Mesendoderm (in vitro differentiated cells): ENCODE data around the gene NR4A1.

Source experiments
- DNase-seq: peaks from one replicate; pipeline ENCODE4 v3.0.0; 2013
- H2AK5ac ChIP-seq: 2 replicates; pipeline ENCODE4 v1.6.1; 2013; ENCODE audit warnings: low read length, inconsistent platforms
- H2BK120ac ChIP-seq: 2 replicates; pipeline ENCODE4 v1.6.1; 2013; ENCODE audit warnings: low read depth, mild to moderate bottlenecking, low read length, moderate library complexity, mixed read lengths
- H2BK15ac ChIP-seq: replicated peaks from 2 replicates; pipeline ENCODE4 v1.6.1; 2013; ENCODE audit warnings: low read depth, mild to moderate bottlenecking, moderate library complexity
- H2BK5ac ChIP-seq: 2 replicates; pipeline ENCODE4 v1.6.1; 2013; ENCODE audit warnings: low read length, inconsistent platforms
- H3K18ac ChIP-seq: 2 replicates; pipeline ENCODE4 v1.6.1; 2013; ENCODE audit warnings: mild to moderate bottlenecking, low read length, mixed read lengths
- H3K23ac ChIP-seq: one replicate; pipeline ENCODE4 v1.6.1; 2013; ENCODE audit warnings: low read length
- H3K27ac ChIP-seq: 2 replicates; pipeline ENCODE4 v1.5.1; 2013; ENCODE audit warnings: low read depth, mild to moderate bottlenecking, inconsistent platforms, low read length, moderate library complexity
- H3K27me3 ChIP-seq: 2 replicates; pipeline ENCODE4 v1.6.1; 2013; ENCODE audit warnings: low read length, control low read depth, mild to moderate bottlenecking, inconsistent platforms; ENCODE audit not compliant: insufficient read depth, poor library complexity
- H3K36me3 ChIP-seq: 2 replicates; pipeline ENCODE4 v1.6.1; 2013; ENCODE audit warnings: low read length, inconsistent platforms; ENCODE audit not compliant: control insufficient read depth, insufficient read depth
- H3K4ac ChIP-seq: one replicate; pipeline ENCODE4 v1.6.1; 2013; ENCODE audit warnings: low read depth, mild to moderate bottlenecking, low read length, moderate library complexity
- H3K4me1 ChIP-seq: 2 replicates; pipeline ENCODE4 v1.6.1; 2013; ENCODE audit warnings: low read depth, low read length, inconsistent platforms; ENCODE audit not compliant: control insufficient read depth
- H3K4me2 ChIP-seq: 2 replicates; pipeline ENCODE4 v1.6.1; 2013; ENCODE audit warnings: low read length
- H3K4me3 ChIP-seq: 2 replicates; pipeline ENCODE4 v1.5.1; 2013; ENCODE audit warnings: mild to moderate bottlenecking, low read length
- H3K56ac ChIP-seq: one replicate; pipeline ENCODE4 v1.6.1; 2013; ENCODE audit warnings: low read length
- H3K79me1 ChIP-seq: 2 replicates; pipeline ENCODE4 v1.6.1; 2013; ENCODE audit warnings: low read length, inconsistent platforms
- H3K79me2 ChIP-seq: 2 replicates; pipeline ENCODE4 v1.6.1; 2013; ENCODE audit warnings: mild to moderate bottlenecking, low read length; ENCODE audit not compliant: control insufficient read depth, insufficient read depth
- H3K9ac ChIP-seq: 2 replicates; pipeline ENCODE4 v1.6.1; 2013; ENCODE audit warnings: low read length, inconsistent platforms
- H4K5ac ChIP-seq: one replicate; pipeline ENCODE4 v1.6.1; 2013; ENCODE audit warnings: low read length
- H4K8ac ChIP-seq: one replicate; pipeline ENCODE4 v1.6.1; 2013; ENCODE audit warnings: low read depth, mild to moderate bottlenecking, control low read depth, low read length, moderate library complexity
- WGBS: extraction: QIAGEN DNeasy Blood & Tissue Kit; methylation state at CpG from one replicate; pipeline ENCODE4 v1.1.7; 2013; ENCODE audit warnings: low lambda C conversion rate, missing lambda C conversion rate; ENCODE audit not compliant: insufficient coverage; ENCODE audit errors: extremely low coverage; 5-methylcytosine and 5-hydroxymethylcytosine counted together

NR4A1 gene

DNA sequence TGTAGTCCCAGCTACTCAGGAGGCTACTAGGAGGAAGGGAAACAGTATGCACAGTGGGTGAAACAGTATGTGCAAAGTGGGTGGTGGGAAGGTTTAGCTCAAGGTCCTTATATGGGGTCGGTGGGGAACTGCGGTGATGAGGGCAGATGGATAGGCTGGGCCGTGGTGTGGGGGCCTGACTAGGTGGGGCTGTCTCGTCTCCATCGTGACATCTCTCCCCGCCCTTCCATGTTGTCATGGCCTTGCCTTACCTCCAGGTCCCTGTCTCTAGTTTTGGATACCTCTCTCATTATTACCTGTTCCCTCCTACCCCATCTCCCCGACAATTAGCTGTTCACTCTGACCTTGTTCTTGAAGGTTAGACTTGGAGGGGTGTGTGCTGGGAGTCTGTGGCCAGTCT, 4.4 kb upstream of the NR4A1 start:
- H3K79me1 ChIP-seq: no peaks in the 10 kb centered on the region
- DNase-seq: no peak
- H3K36me3 ChIP-seq: no peaks in the 10 kb centered on the region
- no peak overlapping the region for H3K4ac ChIP-seq
- peaks cover 7% of the 10 kb centered on the region for H3K4me1 ChIP-seq
- H3K18ac ChIP-seq: no peak overlapping the region
- no peak overlapping the region for H2BK120ac ChIP-seq
- H4K5ac ChIP-seq: no peak overlapping the region
- H3K79me2 ChIP-seq: no peaks in the 10 kb centered on the region
- H2BK15ac ChIP-seq: no peak overlapping the region
- H3K23ac ChIP-seq: no peak overlapping the region
- H3K4me3 ChIP-seq: no peak overlapping the region
- no peaks in the 10 kb centered on the region for H3K27me3 ChIP-seq
- H3K4me2 ChIP-seq: no peak overlapping the region
- no peak overlapping the region for H4K8ac ChIP-seq
- no peak overlapping the region for H3K9ac ChIP-seq
- no peak overlapping the region for H2AK5ac ChIP-seq
- WGBS: no CpG with 5 or more reads among the region's 7 CpGs
- no peak overlapping the region for H3K27ac ChIP-seq
- no peak overlapping the region for H2BK5ac ChIP-seq
- H3K56ac ChIP-seq: no peak overlapping the region

DNA sequence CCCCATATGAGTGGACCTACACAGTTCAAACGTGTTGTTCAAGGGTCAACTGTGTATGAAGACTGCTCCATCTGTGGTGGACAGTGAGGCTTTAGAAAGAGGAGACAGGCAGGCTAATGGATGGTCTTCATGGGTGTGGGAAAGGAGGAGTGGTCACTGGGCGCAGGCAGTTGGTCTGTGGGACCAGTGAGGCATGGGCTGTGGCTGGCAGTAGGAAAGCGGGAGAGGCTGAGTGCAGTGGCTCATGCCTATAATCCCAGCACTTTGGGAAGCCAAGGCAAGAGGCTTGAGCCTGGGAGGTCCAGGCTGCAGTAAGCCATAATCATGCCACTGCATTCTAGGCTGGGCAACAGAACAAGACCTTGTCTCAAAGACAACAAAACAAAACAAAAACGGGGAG, 2.0 kb upstream of the NR4A1 start:
- no CpG with 5 or more reads among the region's 4 CpGs for WGBS
- no peak overlapping the region for H2BK120ac ChIP-seq
- H4K5ac ChIP-seq: no peak overlapping the region
- no peak overlapping the region for H4K8ac ChIP-seq
- no peak overlapping the region for H3K27ac ChIP-seq
- H3K56ac ChIP-seq: no peak overlapping the region
- no peak overlapping the region for H3K18ac ChIP-seq
- DNase-seq: no peak
- no peak overlapping the region for H3K4ac ChIP-seq
- H3K4me2 ChIP-seq: no peak overlapping the region
- no peaks in the 10 kb centered on the region for H3K27me3 ChIP-seq
- H2BK5ac ChIP-seq: no peak overlapping the region
- peaks cover 8% of the 10 kb centered on the region for H3K4me1 ChIP-seq
- H3K9ac ChIP-seq: no peak overlapping the region
- H3K23ac ChIP-seq: peak overlapping the region; percentile 9
- H3K36me3 ChIP-seq: no peaks in the 10 kb centered on the region
- no peak overlapping the region for H2AK5ac ChIP-seq
- H3K79me1 ChIP-seq: no peaks in the 10 kb centered on the region
- no peak overlapping the region for H3K4me3 ChIP-seq
- H2BK15ac ChIP-seq: no peak overlapping the region
- no peaks in the 10 kb centered on the region for H3K79me2 ChIP-seq

DNA sequence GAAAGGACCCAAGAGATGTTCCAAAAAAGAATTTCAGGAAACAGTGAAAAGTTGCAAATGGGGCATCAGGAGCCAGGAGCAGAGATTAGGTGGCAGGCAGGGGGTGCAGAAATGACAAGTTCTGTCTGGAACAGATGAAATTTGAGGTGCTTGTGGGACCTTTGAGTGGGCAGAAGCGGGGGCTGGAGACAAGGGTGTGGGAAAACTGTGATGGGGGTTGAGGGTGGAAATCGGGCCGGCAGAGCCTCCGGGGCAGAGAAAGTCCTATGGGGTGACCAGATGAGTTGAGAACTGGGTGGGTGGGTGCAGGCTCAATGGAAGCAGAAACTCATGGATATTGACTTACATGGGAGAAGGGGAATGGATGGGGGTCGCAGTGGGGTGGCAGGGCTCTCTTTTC, 1.6 kb upstream of the NR4A1 start:
- Histone ChIP-seq H3K9ac (no peak overlapping the region), H3K4me1 (peaks cover 8% of the 10 kb centered on the region), H3K56ac (no peak overlapping the region), H2BK15ac (no peak overlapping the region), H4K8ac (no peak overlapping the region), H2AK5ac (no peak overlapping the region), H3K4me2 (no peak overlapping the region), H3K4me3 (no peak overlapping the region), H2BK5ac (no peak overlapping the region), H3K79me2 (no peaks in the 10 kb centered on the region), H3K27me3 (no peaks in the 10 kb centered on the region), H3K4ac (no peak overlapping the region), H3K27ac (no peak overlapping the region), H4K5ac (no peak overlapping the region), H3K79me1 (no peaks in the 10 kb centered on the region), H3K18ac (no peak overlapping the region), H2BK120ac (no peak overlapping the region), H3K23ac (no peak overlapping the region), H3K36me3 (no peaks in the 10 kb centered on the region)
- WGBS: no CpG with 5 or more reads among the region's 5 CpGs
- DNase-seq: no peak

DNA sequence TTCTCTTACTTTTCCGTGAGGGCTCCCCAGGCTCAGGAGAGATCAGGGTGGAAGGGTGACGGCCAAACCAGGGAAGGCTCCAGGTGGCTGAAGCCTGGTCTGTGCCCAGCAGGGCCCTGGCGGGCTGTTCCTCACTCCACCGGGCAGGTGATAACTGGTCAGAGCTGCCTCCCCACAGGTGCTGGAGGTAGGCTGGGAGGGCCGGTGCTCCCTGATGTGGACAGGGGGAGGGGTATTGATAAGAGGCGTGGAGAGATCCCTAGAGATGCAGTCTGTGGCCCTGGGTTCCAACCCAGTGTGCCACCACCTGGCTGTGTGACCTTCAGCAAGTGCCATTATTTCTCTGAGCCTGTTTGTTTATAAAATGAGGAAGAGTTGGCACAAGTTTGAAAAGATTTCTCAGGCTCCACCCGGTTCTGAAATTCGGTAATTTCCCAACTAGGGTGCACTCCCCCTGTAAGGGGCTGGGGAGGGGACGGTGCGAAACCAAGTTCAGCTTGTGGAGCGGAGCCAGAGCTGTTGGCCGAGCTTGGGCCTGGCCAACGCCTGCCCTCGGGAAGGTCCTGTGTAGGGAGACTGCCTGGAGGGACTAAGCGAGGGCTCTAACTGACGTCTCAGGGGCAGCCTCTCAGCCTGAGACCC, 1.0 kb upstream of the NR4A1 start:
- no peak overlapping the region for H3K4ac ChIP-seq
- H2AK5ac ChIP-seq: no peak overlapping the region
- H3K4me3 ChIP-seq: peak overlapping the region; percentile 37
- H3K4me1 ChIP-seq: peaks cover 8% of the 10 kb centered on the region
- no peak overlapping the region for H3K27ac ChIP-seq
- no peak overlapping the region for H2BK5ac ChIP-seq
- no peak overlapping the region for H4K5ac ChIP-seq
- no peak overlapping the region for H2BK120ac ChIP-seq
- H3K18ac ChIP-seq: no peak overlapping the region
- H3K4me2 ChIP-seq: peak overlapping the region; percentile 97
- no CpG with 5 or more reads among the region's 16 CpGs for WGBS
- H3K23ac ChIP-seq: peak overlapping the region; percentile 89
- DNase-seq: peak; percentile 44
- H3K79me2 ChIP-seq: no peaks in the 10 kb centered on the region
- no peaks in the 10 kb centered on the region for H3K36me3 ChIP-seq
- no peak overlapping the region for H4K8ac ChIP-seq
- H3K27me3 ChIP-seq: no peaks in the 10 kb centered on the region
- peak overlapping the region; percentile 92 for H3K56ac ChIP-seq
- H3K79me1 ChIP-seq: no peaks in the 10 kb centered on the region
- H2BK15ac ChIP-seq: no peak overlapping the region
- H3K9ac ChIP-seq: peak overlapping the region; percentile 81

DNA sequence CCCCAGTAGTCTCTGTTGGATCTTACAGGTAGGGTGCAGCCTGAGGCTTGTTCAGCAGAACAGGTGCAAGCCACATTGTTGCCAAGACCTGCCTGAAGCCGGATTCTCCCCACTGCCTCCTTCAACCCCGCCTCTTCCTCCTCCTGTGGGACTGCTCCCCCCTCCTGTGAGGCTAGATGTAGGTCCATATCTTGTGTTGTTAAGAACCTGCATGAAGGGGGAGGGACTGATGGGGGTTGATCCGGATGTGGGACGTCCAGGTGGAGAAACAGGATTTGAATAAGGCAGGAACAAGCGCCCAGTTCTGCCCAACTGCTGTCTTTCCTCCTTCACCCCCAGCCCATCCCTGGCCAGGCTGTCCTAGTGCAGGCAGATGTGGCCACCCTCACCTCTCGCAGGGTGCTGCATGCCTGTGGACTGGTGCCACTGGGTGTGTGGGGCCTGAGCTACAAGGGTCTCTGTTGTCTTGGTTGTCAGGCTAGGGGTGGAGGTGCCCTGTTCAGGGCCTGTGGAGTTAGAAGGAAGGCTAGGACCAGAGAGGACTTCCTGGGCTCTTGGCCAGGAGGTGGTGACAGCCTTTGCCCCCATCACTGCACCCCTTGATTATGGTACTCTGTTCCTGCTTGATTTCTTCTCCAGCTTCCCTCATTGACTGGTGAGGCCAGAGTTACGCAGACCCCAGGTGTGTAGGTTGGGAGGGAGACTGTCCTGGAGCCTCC, 1.4 kb downstream of the NR4A1 start:
- Histone ChIP-seq H3K79me1 (no peaks in the 10 kb centered on the region), H3K18ac (no peak overlapping the region), H3K9ac (no peak overlapping the region), H2BK120ac (no peak overlapping the region), H3K4me3 (no peak overlapping the region), H2BK15ac (no peak overlapping the region), H3K79me2 (no peaks in the 10 kb centered on the region), H3K4ac (no peak overlapping the region), H3K56ac (peak overlapping the region; percentile 22), H2AK5ac (no peak overlapping the region), H3K27me3 (no peaks in the 10 kb centered on the region), H4K8ac (no peak overlapping the region), H3K4me2 (no peak overlapping the region), H3K27ac (no peak overlapping the region), H3K4me1 (peaks cover 8% of the 10 kb centered on the region), H3K36me3 (no peaks in the 10 kb centered on the region), H3K23ac (peak overlapping the region; percentile 37), H4K5ac (no peak overlapping the region), H2BK5ac (no peak overlapping the region)
- DNase-seq: peak; percentile 17
- WGBS: no CpG with 5 or more reads among the region's 7 CpGs
